Uterus (tissue), 2 donors: Measurements from ENCODE around the gene CHGA.

ENCODE experiments used
- POLR2A ChIP-seq, 2 donors: fragments of 450-650 bp; IDR thresholded peaks; one replicate each; pipeline ENCODE4 v1.6.1; 2016; ENCODE audit warnings: antibody characterized with exemption in 2 of 2, mild to moderate bottlenecking in 1 of 2, moderate library complexity in 1 of 2
- TF ChIP-seq, protein P1 (sequence below), 4 experiments: fragments of 200-600 bp in 2 of 4; fragments of 450-650 bp in 2 of 4; sonication (generic) in 2 of 4; IDR thresholded peaks; one replicate each; pipeline ENCODE4 v1.5.1; 2016 to 2019; ENCODE audit warnings: antibody characterized with exemption in 4 of 4, mild to moderate bottlenecking in 2 of 4, moderate library complexity in 1 of 4

DNA sequence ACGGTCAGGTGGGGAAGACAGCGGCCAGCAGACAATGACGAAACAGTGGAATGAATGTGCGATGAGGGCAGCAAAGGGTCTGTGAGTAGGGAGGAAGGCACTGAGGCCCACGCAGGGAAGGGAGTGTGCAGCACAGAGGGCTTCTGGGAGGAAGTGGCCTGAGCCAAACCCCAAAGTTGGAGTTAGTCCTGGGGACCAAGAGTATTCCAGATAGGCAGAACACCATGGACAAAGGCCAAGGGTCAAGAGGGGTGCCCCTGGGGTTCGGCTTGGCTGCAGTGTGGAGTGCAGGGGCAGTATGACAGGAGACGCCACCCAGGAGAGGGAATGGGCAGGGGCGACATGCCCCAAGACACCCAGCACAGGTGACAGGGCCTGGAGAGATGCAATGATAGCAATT lies 58.8 kb downstream of the CHGA start:
- TF ChIP-seq, protein P1, sequence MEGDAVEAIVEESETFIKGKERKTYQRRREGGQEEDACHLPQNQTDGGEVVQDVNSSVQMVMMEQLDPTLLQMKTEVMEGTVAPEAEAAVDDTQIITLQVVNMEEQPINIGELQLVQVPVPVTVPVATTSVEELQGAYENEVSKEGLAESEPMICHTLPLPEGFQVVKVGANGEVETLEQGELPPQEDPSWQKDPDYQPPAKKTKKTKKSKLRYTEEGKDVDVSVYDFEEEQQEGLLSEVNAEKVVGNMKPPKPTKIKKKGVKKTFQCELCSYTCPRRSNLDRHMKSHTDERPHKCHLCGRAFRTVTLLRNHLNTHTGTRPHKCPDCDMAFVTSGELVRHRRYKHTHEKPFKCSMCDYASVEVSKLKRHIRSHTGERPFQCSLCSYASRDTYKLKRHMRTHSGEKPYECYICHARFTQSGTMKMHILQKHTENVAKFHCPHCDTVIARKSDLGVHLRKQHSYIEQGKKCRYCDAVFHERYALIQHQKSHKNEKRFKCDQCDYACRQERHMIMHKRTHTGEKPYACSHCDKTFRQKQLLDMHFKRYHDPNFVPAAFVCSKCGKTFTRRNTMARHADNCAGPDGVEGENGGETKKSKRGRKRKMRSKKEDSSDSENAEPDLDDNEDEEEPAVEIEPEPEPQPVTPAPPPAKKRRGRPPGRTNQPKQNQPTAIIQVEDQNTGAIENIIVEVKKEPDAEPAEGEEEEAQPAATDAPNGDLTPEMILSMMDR (IDR thresholded peaks at IDR 0.05): no peak
- TF ChIP-seq POLR2A (IDR thresholded peaks at IDR 0.05): no peak
